ENCODE measurements around the gene PUDP.
"Not testable (repeated sequence)": the region's sequence is repeated elsewhere in the genome, so short reads cannot be mapped to it uniquely, and the experiment has no call there.

Gene PUDP

DNA sequence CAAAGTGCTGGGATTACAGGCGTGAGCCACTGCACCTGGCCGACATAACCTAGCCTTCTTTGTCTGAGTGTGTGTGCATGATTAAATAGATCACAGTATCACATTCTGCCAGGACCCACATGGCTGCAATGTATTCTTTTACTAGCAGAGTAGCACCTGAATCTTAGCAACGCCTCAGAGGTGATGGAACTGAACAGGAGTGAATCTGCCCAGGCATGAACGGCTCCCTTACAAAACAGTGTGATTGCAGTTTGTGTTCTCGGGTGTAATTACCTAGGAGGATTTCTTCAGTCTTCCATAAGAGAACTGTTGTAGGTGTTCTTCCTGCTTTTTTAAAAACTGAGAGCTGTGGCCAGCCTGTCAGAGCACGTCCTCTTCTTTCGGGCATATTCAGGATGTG lies 123.1 kb downstream of the PUDP start:
- no peak for DNase-seq

DNA sequence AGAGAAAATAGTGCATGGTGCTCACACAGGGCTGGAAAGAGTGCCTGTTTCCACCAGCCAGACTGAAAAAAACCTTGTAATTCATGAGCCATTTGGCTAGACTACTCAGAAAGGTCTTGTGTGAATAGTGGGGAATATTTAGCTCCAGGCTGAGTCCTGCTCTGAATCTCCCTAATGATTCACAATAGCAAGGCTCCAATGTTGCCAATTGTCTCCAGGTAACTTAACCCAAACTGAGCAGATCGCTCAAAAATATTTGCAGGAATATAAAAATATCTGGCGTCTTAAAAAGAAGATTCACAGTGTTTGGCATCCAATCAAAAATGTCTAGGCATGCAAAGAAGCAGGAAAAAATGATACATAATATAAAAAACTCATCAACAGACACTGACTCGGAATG lies 125.0 kb downstream of the PUDP start:
- not testable (repeated sequence) for DNase-seq

- no peak for DNase-seq
Measured at GRCh38 chrX:7021991-7022390, 126.0 kb downstream of the PUDP start.

DNA sequence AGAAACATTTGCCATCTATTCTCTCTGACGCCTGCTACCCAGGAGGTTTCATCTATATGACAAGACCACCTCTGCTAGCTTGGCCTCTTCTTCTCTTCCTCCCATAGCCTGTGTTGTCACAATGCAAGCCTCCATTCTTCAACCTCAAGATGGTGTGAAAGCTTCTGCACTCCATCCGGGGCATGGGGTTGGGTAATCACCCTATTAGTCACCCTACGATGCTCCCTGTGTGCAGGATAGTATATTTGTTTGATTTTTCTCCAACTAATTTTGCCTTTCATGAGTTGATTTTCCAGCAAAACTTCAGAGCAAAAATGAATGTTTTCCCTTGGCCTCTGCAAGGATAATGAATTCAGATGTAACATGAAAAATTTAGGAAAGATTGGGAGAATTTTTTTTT lies 128.4 kb downstream of the PUDP start:
- DNase-seq: no peak

GRCh38 chrX:7012262-7012834 lies 135.6 kb downstream of the PUDP start:
- DNase-seq: not testable (repeated sequence)

DNA sequence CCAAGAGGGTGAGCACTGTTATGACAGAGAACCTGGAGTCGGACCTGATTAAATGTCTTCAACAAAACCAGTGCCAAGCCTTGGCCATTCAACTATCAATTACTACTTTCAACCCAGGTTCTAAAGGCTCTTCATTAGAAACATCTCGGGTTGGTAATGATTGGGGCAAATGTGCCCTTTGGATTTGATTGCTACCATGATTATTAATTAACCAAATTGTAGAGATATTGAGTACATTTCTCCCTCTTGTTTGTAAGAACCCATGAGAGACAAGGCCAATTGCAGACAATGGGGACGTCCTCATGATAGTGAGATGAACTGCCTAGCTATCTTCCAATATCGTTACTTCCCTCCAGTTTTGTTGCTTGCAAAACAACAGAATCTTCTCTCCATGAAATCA lies 137.1 kb downstream of the PUDP start:
- DNase-seq: not testable (repeated sequence)

GRCh38 chrX:7007328-7007727 lies 140.6 kb downstream of the PUDP start:
- not testable (repeated sequence) for DNase-seq
